Neural cell (in vitro differentiated cells): ENCODE measurements around the gene BNC2.

ENCODE experiments used
- EZH2 ChIP-seq: fragments of 200-600, 300-800 bp; shearing (Covaris generic), sonication (generic); IDR thresholded peaks from 2 replicates; pipeline ENCODE4 v1.6.1; 2014; ENCODE audit warnings: antibody characterized with exemption, low read length, borderline replicate concordance, mild to moderate bottlenecking; ENCODE audit not compliant: insufficient read depth, poor library complexity, severe bottlenecking
- RAD21 ChIP-seq: fragments of 450-650 bp; conservative IDR thresholded peaks from 2 replicates; pipeline ENCODE4 v1.6.1; 2014; ENCODE audit warnings: antibody characterized with exemption, mild to moderate bottlenecking, moderate library complexity
- TF ChIP-seq, protein P1 (sequence below): fragments of 450-650 bp; IDR thresholded peaks from 2 replicates; pipeline ENCODE4 v1.5.1; 2014; ENCODE audit warnings: antibody characterized with exemption, mild to moderate bottlenecking, moderate library complexity; ENCODE audit not compliant: poor library complexity, severe bottlenecking
- TF ChIP-seq, protein P2 (sequence below): IDR thresholded peaks from 2 replicates; pipeline ENCODE4 v1.6.1; 2012; ENCODE audit warnings: borderline replicate concordance

DNA sequence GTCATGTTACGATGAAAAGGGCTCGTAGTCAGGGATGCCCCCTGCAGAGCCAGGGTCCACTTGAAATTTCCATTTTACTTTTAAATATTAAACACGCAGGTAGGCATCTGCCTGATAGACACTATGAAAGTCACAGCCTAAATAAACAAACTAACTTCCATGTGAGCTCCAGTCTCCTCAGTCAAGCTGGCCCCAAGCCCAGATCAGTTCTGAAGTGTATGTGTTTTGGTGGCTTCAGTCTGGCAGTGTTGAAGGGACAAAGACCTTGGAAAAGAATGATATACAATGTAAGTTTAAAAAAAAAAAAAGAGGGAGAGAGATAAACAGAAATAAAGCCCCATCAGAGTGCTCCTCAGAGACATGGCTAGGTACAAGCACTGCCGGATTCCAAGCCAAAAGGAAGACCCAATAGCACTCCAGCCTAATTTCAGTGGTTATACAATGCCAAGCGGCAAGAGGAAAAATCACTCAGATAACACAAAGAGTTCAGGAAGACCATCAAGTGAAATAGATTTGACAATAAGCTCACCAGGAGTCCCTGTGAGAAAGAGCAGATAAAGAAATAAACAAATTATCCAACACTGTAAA is 181.0 kb downstream of the BNC2 start:
- TF ChIP-seq, protein P1, sequence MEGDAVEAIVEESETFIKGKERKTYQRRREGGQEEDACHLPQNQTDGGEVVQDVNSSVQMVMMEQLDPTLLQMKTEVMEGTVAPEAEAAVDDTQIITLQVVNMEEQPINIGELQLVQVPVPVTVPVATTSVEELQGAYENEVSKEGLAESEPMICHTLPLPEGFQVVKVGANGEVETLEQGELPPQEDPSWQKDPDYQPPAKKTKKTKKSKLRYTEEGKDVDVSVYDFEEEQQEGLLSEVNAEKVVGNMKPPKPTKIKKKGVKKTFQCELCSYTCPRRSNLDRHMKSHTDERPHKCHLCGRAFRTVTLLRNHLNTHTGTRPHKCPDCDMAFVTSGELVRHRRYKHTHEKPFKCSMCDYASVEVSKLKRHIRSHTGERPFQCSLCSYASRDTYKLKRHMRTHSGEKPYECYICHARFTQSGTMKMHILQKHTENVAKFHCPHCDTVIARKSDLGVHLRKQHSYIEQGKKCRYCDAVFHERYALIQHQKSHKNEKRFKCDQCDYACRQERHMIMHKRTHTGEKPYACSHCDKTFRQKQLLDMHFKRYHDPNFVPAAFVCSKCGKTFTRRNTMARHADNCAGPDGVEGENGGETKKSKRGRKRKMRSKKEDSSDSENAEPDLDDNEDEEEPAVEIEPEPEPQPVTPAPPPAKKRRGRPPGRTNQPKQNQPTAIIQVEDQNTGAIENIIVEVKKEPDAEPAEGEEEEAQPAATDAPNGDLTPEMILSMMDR, result no peak
- no peak for TF ChIP-seq EZH2
- TF ChIP-seq, protein P2, sequence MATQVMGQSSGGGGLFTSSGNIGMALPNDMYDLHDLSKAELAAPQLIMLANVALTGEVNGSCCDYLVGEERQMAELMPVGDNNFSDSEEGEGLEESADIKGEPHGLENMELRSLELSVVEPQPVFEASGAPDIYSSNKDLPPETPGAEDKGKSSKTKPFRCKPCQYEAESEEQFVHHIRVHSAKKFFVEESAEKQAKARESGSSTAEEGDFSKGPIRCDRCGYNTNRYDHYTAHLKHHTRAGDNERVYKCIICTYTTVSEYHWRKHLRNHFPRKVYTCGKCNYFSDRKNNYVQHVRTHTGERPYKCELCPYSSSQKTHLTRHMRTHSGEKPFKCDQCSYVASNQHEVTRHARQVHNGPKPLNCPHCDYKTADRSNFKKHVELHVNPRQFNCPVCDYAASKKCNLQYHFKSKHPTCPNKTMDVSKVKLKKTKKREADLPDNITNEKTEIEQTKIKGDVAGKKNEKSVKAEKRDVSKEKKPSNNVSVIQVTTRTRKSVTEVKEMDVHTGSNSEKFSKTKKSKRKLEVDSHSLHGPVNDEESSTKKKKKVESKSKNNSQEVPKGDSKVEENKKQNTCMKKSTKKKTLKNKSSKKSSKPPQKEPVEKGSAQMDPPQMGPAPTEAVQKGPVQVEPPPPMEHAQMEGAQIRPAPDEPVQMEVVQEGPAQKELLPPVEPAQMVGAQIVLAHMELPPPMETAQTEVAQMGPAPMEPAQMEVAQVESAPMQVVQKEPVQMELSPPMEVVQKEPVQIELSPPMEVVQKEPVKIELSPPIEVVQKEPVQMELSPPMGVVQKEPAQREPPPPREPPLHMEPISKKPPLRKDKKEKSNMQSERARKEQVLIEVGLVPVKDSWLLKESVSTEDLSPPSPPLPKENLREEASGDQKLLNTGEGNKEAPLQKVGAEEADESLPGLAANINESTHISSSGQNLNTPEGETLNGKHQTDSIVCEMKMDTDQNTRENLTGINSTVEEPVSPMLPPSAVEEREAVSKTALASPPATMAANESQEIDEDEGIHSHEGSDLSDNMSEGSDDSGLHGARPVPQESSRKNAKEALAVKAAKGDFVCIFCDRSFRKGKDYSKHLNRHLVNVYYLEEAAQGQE, result no peak
- no peak for TF ChIP-seq RAD21
